Peyer's patch (tissue), 4 donors: Measurements from ENCODE around the gene MERTK. TPM values are rescaled to one million over a fixed set of nuclear protein-coding genes. Genes with fewer than 3 reads are reported as not detected.

Experiments used
- DNase-seq, 3 donors: peaks; one replicate each; pipeline ENCODE4 v3.0.0-alpha.2; 2017 to 2019
- H3K27ac ChIP-seq, 4 donors: fragments of 200-600 bp; sonication (generic); one replicate each; pipeline ENCODE4 v1.5.1; 2016 to 2019
- H3K27me3 ChIP-seq, 2 donors: fragments of 200-600 bp; sonication (generic); one replicate each; pipeline ENCODE4 v1.5.1; 2019
- H3K36me3 ChIP-seq, 3 donors: fragments of 200-600 bp; sonication (generic); one replicate each; pipeline ENCODE4 v1.5.1; 2016 to 2019
- H3K4me1 ChIP-seq, 4 donors: fragments of 200-600 bp; sonication (generic); one replicate each; pipeline ENCODE4 v1.5.1; 2016 to 2019
- H3K4me3 ChIP-seq, 4 donors: fragments of 200-600 bp; sonication (generic); 1 replicate in 3 of 4; 2 replicates in 1 of 4; pipeline ENCODE4 v1.5.1; 2016 to 2019; ENCODE audit warnings: mild to moderate bottlenecking in 1 of 4
- H3K9me3 ChIP-seq, 4 donors: fragments of 200-600 bp; sonication (generic); one replicate each; pipeline ENCODE4 v1.5.1; 2016 to 2019; ENCODE audit warnings: mild to moderate bottlenecking in 1 of 4
- POLR2A ChIP-seq, 2 donors: fragments of 450-650 bp; IDR thresholded peaks; one replicate each; pipeline ENCODE4 v1.5.1; 2017; ENCODE audit warnings: antibody characterized with exemption in 2 of 2, mild to moderate bottlenecking in 2 of 2, moderate library complexity in 2 of 2
- total RNA-seq, 4 donors: library from RNA; depleted of rRNA; stranded (reverse); fragments of >200 nt; gene quantifications; one replicate each; pipeline ENCODE4 v1.1.0, GENCODE V29; 2016
- TF ChIP-seq, protein P1 (sequence below), 6 experiments: fragments of 450-650 bp in 4 of 6; fragments of 200-600 bp in 2 of 6; sonication (generic) in 1 of 6; IDR thresholded peaks; one replicate each; pipeline ENCODE4 v1.5.1; 2017 to 2019; ENCODE audit warnings: antibody characterized with exemption in 6 of 6, mild to moderate bottlenecking in 3 of 6, moderate library complexity in 1 of 6

Gene MERTK
- total RNA-seq, 4 donors from 2014 or later, result 8.6 to 56.9 (median 18.5) TPM

DNA sequence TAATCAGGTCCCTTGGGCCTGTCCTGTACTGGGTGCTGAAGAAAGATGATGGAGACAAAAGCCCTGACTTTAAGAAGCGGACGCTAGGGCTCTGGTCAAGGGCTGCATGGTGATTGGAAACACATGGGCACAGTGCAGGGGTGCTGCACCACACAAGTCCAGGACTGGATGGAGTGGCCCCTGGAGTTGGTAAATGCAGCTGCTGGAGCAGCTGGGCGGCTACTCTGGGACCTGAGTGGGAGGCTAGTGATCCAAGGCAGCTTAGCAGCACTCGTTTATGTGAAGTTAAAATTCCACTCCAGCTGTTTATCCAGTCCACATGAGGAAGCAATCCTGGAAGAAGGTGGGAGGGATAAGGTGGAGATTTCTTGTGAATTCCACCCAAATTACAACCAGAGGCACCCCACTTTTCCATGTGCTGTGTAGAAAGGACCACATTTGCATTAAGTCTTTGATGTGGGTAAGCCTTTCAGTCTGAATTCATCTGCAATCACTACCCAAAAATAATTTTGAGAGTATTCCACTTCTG, 24.9 kb downstream of the MERTK start:
- H3K36me3 ChIP-seq, result no peaks in the 10 kb centered on the region
- no peak for TF ChIP-seq POLR2A (IDR thresholded peaks at IDR 0.05)
- TF ChIP-seq, protein P1, sequence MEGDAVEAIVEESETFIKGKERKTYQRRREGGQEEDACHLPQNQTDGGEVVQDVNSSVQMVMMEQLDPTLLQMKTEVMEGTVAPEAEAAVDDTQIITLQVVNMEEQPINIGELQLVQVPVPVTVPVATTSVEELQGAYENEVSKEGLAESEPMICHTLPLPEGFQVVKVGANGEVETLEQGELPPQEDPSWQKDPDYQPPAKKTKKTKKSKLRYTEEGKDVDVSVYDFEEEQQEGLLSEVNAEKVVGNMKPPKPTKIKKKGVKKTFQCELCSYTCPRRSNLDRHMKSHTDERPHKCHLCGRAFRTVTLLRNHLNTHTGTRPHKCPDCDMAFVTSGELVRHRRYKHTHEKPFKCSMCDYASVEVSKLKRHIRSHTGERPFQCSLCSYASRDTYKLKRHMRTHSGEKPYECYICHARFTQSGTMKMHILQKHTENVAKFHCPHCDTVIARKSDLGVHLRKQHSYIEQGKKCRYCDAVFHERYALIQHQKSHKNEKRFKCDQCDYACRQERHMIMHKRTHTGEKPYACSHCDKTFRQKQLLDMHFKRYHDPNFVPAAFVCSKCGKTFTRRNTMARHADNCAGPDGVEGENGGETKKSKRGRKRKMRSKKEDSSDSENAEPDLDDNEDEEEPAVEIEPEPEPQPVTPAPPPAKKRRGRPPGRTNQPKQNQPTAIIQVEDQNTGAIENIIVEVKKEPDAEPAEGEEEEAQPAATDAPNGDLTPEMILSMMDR (IDR thresholded peaks at IDR 0.05), result no peak
- DNase-seq, result no peak
- peaks cover 0 to 13% (median 2%) of the 10 kb centered on the region in 4 donors for H3K4me1 ChIP-seq
- H3K9me3 ChIP-seq, result no peaks in the 10 kb centered on the region
- no peak overlapping the region for H3K4me3 ChIP-seq
- no peaks in the 10 kb centered on the region for H3K27me3 ChIP-seq
- no peak overlapping the region for H3K27ac ChIP-seq

DNA sequence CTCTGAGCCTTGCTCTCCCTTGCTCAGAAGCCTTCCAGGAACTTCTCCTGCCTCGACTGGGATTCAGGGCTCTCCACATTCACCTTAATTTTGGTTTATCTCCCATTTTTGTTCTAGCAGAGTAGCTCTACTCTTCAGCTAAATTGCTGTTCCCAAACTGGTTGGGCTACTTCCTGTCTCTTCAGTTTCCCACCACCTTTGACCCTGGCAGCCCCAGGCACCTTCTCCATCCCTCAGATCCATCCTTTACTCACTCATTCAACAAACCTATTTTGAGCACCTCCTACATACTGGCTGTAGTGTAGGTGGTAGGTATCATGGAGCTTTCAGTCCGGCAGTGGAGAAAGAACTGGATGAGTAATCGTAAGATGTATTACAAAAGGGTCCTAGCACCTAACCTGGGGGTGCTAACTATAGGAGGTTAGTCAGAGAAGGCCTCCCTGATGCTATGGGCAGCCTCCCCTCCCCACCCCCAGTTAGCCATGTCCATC, 26.3 kb downstream of the MERTK start:
- Histone ChIP-seq H3K4me3 (no peak overlapping the region), H3K36me3 (no peaks in the 10 kb centered on the region), H3K9me3 (no peaks in the 10 kb centered on the region), H3K27me3 (no peaks in the 10 kb centered on the region), H3K27ac (no peak overlapping the region), H3K4me1 (peaks cover 0 to 5% (median 1%) of the 10 kb centered on the region in 4 donors)
- no peak for DNase-seq
- TF ChIP-seq, protein P1 (IDR thresholded peaks at IDR 0.05), result no peak
- TF ChIP-seq POLR2A (IDR thresholded peaks at IDR 0.05), result no peak

DNA sequence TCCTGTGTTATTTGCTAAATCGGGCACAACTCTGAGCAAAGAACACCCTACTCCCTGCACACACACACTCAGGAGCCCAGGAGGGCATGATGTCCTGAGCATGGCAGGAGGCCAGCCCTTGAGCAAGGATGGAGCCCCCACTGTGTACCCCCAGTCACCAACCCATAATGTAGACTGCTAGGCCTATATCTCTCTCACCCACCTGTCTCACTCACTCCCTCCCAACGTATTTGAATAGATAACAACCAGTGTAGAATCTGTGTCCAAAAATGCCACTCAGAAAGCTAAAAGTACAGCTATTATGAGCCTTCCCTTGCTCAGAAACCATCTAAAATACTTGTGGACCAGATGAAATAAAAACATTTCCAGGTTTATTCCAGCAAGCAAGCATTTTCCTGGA, 29.3 kb downstream of the MERTK start:
- H3K27me3 ChIP-seq, result no peaks in the 10 kb centered on the region
- no peak for TF ChIP-seq POLR2A (IDR thresholded peaks at IDR 0.05)
- TF ChIP-seq, protein P1 (IDR thresholded peaks at IDR 0.05), result no peak
- no peak for DNase-seq

DNA sequence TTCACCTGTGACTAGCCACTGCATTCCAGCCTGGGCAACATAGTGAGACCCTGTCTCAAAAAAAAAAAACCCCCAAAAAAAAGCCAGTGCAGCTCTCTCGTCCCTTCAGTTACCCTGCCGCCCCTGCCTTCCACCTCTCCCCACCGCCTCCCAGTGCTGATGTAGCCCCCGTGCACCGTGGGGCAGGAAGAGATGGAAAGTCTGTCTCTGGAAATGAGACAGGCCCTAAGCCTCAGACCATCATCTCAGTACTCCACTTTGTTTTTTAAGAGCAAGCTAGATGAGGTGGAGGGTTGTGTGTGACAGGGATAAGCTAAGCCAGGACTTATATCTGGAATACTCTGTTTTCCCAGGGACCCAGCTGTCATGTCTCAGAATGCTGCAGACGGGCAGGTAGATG, 32.0 kb downstream of the MERTK start:
- Histone ChIP-seq H3K9me3 (no peaks in the 10 kb centered on the region), H3K27me3 (no peaks in the 10 kb centered on the region), H3K4me1 (peaks cover 0 to 5% (median 0%) of the 10 kb centered on the region in 4 donors), H3K4me3 (no peak overlapping the region), H3K36me3 (peaks cover 0 to 7% (median 0%) of the 10 kb centered on the region in 3 donors), H3K27ac (no peak overlapping the region)
- DNase-seq, result no peak
- no peak for TF ChIP-seq POLR2A (IDR thresholded peaks at IDR 0.05)
- TF ChIP-seq, protein P1 (IDR thresholded peaks at IDR 0.05), result no peak

More for the DNA sequence above, 29.3 kb downstream of the MERTK start:
- Histone ChIP-seq H3K4me1 (peaks cover 0 to 5% (median 0%) of the 10 kb centered on the region in 4 donors), H3K9me3 (no peaks in the 10 kb centered on the region), H3K27ac (no peak overlapping the region), H3K36me3 (peaks cover 0 to 7% (median 0%) of the 10 kb centered on the region in 3 donors), H3K4me3 (no peak overlapping the region)

DNA sequence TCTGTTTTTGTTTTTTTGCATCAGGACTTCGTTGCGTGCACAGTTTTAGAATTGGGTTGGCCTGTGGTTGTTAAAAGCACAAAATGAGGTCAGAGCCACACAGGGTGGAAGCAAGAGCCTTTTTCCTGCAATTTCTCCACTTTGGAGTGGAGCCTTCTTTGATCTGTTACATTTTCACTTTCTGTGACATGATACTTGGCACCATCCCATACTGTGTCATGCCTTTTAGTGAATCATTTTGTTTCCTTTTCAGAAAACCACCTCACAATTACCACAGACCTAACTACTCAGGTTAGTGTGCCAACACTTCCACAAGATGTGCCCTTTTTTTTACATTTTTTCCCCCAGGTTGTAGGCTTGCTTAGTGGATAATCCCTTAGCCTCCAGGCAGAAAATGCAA, 32.5 kb downstream of the MERTK start:
- TF ChIP-seq POLR2A (IDR thresholded peaks at IDR 0.05), result no peak
- TF ChIP-seq, protein P1 (IDR thresholded peaks at IDR 0.05), result no peak
- Histone ChIP-seq H3K4me3 (no peak overlapping the region), H3K36me3 (peaks cover 0 to 7% (median 0%) of the 10 kb centered on the region in 3 donors), H3K27me3 (no peaks in the 10 kb centered on the region), H3K9me3 (no peaks in the 10 kb centered on the region), H3K27ac (no peak overlapping the region), H3K4me1 (peaks cover 0 to 5% (median 0%) of the 10 kb centered on the region in 4 donors)
- DNase-seq, result no peak
